Activated T-helper 17 cell treated with anti-CD3 and anti-CD28 coated beads, Interleukin-2, amount 50 U/mL, for 72 hours (primary cell): ENCODE data around the gene PSG4. TPM values are rescaled to one million over a fixed set of nuclear protein-coding genes. Genes with fewer than 3 reads are reported as not detected.
"Not testable (repeated sequence)": the region's sequence is repeated elsewhere in the genome, so short reads cannot be mapped to it uniquely, and the experiment has no call there.

ENCODE experiments used
- ATAC-seq: fragments of 150-1000 bp; cut with Tn5 transposase; replicated peaks from 2 replicates; pipeline ENCODE4 v1.10.0; 2021; ENCODE audit warnings: mild to moderate bottlenecking, moderate library complexity
- H3K27ac Mint-ChIP-seq: one replicate; pipeline ENCODE4 v1.8.0; 2022; ENCODE audit warnings: mixed read lengths
- H3K27me3 Mint-ChIP-seq: one replicate; pipeline ENCODE4 v1.8.0; 2022; ENCODE audit warnings: mixed read lengths
- H3K36me3 Mint-ChIP-seq: one replicate; pipeline ENCODE4 v1.8.0; 2022; ENCODE audit warnings: low read depth, mild to moderate bottlenecking, mixed read lengths
- H3K4me1 Mint-ChIP-seq: one replicate; pipeline ENCODE4 v1.8.0; 2022; ENCODE audit warnings: mixed read lengths
- H3K4me3 Mint-ChIP-seq: one replicate; pipeline ENCODE4 v1.8.0; 2022; ENCODE audit warnings: mild to moderate bottlenecking, mixed read lengths
- H3K9me3 Mint-ChIP-seq: one replicate; pipeline ENCODE4 v1.8.0; 2022; ENCODE audit warnings: mixed read lengths
- total RNA-seq, 2 donors: library from RNA; stranded (reverse); gene quantifications; one replicate each; pipeline ENCODE4 v1.2.3, GENCODE V29; 2022

The PSG4 gene
- under 1 TPM in 1 of 2 donors, not detected in 1; 0.48 TPM for total RNA-seq

DNA sequence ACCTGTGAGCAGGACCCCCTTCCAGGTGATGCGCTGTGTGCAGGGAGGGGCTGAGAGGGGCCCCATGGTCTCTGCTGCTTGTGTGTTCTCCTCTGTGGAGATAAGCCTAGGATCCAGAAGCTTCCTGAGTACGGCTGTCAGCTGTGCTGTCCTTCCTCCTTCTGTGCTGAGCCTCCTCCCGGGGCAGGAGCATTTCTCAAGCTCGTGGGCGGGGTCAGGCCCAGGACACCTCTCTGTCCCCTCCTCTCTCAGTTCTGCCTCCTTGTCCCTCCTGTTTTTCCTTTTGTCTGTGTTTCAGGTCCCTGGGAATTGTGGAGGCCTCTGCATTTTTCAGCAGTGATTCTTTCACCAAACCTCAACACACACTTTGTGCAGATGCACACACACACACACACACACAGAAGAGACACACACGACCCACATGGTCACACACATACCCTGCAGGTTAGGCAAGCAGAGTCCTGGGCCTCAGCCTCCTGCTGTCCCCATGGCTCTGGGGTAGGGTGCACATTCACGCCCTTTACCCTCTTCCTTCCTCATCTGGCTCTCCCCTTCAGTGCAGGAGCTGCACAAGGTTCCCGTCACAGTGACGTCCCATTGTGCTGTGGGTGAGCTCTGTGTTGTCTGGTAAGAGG, at the start of gene PSG4:
PSG4 (minus strand) TSS at position 168 of the 635 bp plus-strand sequence; CDS start at position 66, 102 bp downstream.
- H3K27ac Mint-ChIP-seq: not testable (repeated sequence)

DNA sequence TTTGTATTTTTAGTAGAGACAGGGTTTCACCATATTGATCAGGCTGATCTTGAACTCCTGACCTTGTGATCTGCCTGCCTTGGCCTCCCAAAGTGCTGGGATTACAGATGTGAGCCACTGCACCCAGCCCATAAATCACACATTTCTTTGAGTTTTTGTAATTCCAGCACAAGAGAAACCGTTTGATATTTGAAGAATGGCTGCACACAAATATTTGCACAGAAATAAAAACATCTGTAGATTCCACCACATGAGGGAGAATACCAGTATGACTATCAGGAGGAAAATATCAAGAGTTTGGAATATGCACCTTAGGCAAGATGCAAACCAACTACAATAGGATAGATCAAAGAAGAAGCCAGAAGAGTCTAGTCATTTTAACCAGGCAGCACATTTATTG, 46.0 kb upstream of the PSG4 start:
- not testable (repeated sequence) for H3K9me3 Mint-ChIP-seq, H3K36me3 Mint-ChIP-seq, H3K27ac Mint-ChIP-seq, H3K4me3 Mint-ChIP-seq, ATAC-seq, H3K4me1 Mint-ChIP-seq
- H3K27me3 Mint-ChIP-seq: peaks cover 37% of the 10 kb centered on the region

More for the DNA sequence above, at the start of gene PSG4:
- not testable (repeated sequence) for H3K9me3 Mint-ChIP-seq, H3K4me1 Mint-ChIP-seq, ATAC-seq, H3K4me3 Mint-ChIP-seq, H3K36me3 Mint-ChIP-seq
- peaks cover 13% of the 10 kb centered on the region for H3K27me3 Mint-ChIP-seq

DNA sequence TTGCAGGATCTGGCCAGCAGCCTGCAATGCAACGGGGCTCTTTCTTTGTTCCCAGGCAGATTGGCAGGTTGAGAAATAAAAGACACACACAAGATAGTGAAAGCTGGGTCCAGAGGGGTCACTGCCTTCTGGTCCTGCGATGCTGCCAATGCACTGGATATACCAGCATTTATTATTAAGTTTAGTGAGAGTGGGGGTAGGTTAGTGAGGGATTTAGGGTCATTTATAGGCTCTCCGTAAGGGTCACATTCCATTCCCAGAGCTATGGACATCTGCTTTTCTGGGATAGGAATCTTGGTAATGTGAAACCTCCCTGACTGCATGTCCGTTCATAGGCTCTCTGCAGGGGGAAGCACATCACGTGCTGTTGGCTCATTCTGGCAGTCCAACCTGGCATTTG, 44.9 kb upstream of the PSG4 start:
- H3K27me3 Mint-ChIP-seq: peaks cover 32% of the 10 kb centered on the region
- not testable (repeated sequence) for H3K36me3 Mint-ChIP-seq, H3K4me3 Mint-ChIP-seq, H3K27ac Mint-ChIP-seq, ATAC-seq, H3K4me1 Mint-ChIP-seq, H3K9me3 Mint-ChIP-seq

DNA sequence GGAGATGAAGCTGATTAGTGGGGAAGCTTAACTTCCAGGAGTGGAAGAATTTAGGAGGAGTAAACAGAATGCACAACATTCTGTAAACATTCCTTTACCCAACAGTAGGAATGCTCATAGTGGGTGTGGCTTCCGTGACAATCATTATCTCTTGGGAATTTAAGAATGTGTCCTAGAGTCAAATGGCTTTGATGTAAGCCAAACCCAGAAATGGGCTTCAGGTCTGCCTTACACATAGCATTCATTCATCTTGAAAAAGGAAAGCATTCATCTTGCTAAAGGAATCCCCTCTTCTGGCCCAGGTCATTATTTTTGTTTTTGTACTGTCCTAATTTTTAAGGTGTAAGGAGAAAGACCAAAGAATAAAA, 43.2 kb upstream of the PSG4 start:
- H3K27me3 Mint-ChIP-seq: peaks cover 26% of the 10 kb centered on the region
- H3K9me3 Mint-ChIP-seq, H3K36me3 Mint-ChIP-seq, H3K4me1 Mint-ChIP-seq, H3K27ac Mint-ChIP-seq, H3K4me3 Mint-ChIP-seq, ATAC-seq: not testable (repeated sequence)

DNA sequence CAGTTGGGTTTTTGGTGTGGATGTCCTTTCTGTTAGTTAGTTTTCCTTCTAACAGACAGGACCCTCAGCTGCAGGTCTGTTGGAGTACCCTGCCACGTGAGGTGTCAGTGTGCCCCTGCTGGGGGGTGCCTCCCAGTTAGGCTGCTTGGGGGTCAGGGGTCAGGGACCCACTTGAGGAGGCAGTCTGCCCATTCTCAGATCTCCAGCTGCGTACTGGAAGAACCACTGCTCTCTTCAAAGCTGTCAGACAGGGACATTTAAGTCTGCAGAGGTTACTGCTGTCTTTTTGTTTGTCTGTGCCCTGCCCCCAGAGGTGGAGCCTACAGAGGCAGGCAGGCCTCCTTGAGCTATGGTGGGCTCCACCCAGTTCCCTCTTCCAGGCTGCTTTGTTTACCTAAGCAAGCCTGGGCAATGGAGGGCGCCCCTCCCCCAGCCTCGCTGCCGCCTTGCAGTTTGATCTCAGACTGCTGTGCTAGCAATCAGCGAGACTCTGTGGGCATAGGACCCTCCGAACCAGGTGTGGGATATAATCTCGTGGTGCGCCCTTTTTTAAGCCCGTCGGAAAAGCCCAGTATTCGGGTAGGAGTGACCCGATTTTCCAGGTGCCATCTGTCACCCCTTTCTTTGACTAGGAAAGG, 41.9 kb upstream of the PSG4 start:
- H3K4me3 Mint-ChIP-seq, ATAC-seq, H3K27ac Mint-ChIP-seq, H3K4me1 Mint-ChIP-seq, H3K36me3 Mint-ChIP-seq, H3K9me3 Mint-ChIP-seq: not testable (repeated sequence)
- peaks cover 25% of the 10 kb centered on the region for H3K27me3 Mint-ChIP-seq

DNA sequence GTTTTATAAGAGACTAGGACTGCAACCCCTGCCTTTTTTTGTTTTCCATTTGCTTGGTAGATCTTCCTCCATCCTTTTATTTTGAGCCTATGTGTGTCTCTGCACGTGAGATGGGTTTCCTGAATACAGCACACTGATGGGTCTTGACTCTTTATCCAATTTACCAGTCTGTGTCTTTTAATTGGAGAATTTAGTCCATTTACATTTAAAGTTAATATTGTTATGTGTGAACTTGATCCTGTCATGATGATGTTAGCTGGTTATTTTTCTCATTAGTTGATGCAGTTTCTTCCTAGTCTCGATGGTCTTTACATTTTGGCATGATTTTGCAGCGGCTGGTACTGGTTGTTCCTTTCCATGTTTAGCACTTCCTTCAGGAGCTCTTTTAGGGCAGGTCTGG, 40.4 kb upstream of the PSG4 start:
- not testable (repeated sequence) for H3K36me3 Mint-ChIP-seq, H3K4me3 Mint-ChIP-seq, H3K27ac Mint-ChIP-seq, ATAC-seq, H3K4me1 Mint-ChIP-seq
- peaks cover 12% of the 10 kb centered on the region for H3K9me3 Mint-ChIP-seq
- peaks cover 16% of the 10 kb centered on the region for H3K27me3 Mint-ChIP-seq

DNA sequence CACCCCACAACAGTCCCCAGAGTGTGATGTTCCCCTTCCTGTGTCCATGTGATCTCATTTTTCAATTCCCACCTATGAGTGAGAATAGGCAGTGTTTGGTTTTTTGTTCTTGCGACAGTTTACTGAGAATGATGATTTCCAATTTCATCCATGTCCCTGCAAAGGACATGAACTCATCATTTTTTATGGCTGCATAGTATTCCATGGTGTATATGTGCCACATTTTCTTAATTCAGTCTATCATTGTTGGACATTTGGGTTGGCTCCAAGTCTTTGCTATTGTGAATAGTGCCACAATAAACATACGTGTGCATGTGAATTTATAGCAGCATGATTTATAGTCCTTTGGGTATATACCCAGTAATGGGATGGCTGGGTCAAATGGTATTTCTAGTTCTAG, 36.8 kb upstream of the PSG4 start:
- peaks cover 20% of the 10 kb centered on the region for H3K9me3 Mint-ChIP-seq
- H3K27ac Mint-ChIP-seq, H3K4me1 Mint-ChIP-seq: not testable (repeated sequence)

DNA sequence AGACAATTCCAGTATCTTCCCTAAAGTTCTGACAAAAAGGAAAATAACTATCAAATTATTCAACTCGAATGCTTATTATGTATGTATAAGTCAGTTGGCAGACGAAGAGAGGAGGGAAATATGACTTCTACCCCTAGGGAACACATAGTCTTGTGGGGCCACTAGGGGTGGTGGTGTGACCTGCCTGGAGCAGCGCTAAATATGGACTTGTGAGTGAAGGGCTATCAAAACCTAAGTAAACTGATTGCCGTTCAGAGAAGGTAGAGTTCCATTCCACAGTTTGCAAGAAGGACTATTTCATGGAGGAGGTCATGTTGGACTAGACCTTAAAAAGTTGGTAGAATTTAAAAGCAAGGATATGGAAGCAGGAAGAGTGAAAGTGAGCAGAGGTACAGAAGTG, 32.8 kb upstream of the PSG4 start:
- H3K4me1 Mint-ChIP-seq, H3K36me3 Mint-ChIP-seq, ATAC-seq, H3K4me3 Mint-ChIP-seq, H3K27ac Mint-ChIP-seq, H3K27me3 Mint-ChIP-seq: not testable (repeated sequence)
- peaks cover 20% of the 10 kb centered on the region for H3K9me3 Mint-ChIP-seq

More for the DNA sequence above, 36.8 kb upstream of the PSG4 start:
- H3K36me3 Mint-ChIP-seq, H3K4me3 Mint-ChIP-seq, H3K27me3 Mint-ChIP-seq, ATAC-seq: not testable (repeated sequence)

DNA sequence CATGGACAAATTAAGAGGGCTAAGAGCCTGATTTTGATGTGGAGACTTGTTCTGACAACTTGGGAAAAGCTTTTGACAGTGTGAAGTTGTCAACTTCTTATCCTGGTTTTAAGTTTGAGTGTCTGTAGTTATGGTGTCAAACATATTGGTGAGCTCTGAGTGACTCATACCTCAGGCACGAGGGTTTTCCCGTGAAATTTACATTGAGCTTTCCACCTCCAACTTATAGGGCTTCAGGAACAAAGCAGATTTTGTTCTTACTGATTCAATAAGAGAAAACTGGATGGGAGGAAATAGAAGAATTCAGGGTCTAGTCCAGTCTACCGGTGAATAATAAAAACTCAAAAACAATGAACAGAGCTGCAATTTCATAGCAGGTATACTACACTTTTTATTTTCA, 30.2 kb upstream of the PSG4 start:
- not testable (repeated sequence) for H3K4me1 Mint-ChIP-seq, H3K27ac Mint-ChIP-seq, H3K27me3 Mint-ChIP-seq, H3K36me3 Mint-ChIP-seq, H3K4me3 Mint-ChIP-seq, ATAC-seq
- H3K9me3 Mint-ChIP-seq: peaks cover 13% of the 10 kb centered on the region

DNA sequence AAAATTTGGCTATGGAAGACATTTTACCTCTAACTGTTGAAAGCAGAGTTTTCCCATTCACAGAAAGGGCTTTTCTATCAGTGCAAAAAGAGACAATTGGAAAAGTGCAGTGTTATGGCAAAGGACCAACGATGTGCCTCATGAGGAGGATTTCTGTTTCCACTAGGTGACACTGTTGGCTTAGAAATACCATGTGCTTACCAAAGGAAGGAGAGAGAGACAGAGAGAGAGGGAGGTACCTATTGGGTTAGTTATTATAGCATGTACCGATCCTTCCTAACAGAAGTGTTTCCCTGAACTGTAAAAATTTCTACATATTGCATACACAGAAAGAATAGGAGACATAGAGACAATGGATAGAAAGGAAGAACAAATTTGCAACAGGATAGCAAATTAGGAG, 23.9 kb upstream of the PSG4 start:
- Mint-ChIP-seq H3K36me3 (no peaks in the 10 kb centered on the region), H3K27ac (no peak overlapping the region), H3K4me3 (no peak overlapping the region), H3K4me1 (no peaks in the 10 kb centered on the region), H3K9me3 (peaks cover 27% of the 10 kb centered on the region), H3K27me3 (no peaks in the 10 kb centered on the region)
- ATAC-seq: no peak

DNA sequence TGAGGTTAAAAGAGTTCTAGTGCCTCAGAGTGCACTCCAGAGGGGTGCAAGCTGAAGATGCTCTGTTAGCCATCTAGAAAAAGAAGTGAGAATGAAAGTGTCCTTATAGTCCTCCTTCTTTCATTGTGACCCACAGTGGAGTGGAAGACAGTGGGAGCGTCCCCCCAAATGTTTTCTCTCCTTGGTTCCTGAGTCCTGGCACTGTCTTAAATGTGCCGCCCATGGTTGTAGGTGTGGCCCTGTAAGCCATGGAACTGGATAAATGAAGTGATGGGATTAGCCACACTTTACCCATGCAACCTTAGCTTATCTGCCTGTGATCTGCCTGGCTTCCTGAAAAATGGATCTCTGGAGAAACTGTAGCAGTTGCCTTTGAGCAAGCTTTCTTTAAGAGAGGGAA, 23.3 kb upstream of the PSG4 start:
- not testable (repeated sequence) for H3K27me3 Mint-ChIP-seq, ATAC-seq, H3K36me3 Mint-ChIP-seq, H3K27ac Mint-ChIP-seq, H3K4me1 Mint-ChIP-seq, H3K4me3 Mint-ChIP-seq
- H3K9me3 Mint-ChIP-seq: peaks cover 27% of the 10 kb centered on the region

DNA sequence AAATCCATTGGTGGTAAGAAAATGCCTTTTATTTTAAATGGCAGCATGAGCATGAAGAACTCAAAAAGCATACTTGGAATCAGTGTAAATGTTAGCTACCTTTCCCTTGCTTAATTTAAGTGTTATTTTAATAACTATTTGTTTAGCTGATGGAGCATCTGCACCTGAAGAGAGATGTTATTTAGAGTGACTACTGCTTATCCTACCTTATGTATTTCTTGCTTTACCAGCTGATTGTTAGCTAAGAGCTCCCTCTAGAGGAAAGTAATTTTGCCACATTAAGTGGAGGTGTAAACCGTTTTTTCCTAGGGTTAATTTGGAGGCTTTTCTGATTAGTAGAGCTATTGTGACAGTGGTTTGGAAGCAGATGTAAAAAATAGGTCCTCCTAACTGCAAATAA, 21.5 kb upstream of the PSG4 start:
- H3K27ac Mint-ChIP-seq, H3K4me1 Mint-ChIP-seq, H3K27me3 Mint-ChIP-seq, ATAC-seq, H3K4me3 Mint-ChIP-seq, H3K36me3 Mint-ChIP-seq: not testable (repeated sequence)
- H3K9me3 Mint-ChIP-seq: peaks cover 27% of the 10 kb centered on the region

DNA sequence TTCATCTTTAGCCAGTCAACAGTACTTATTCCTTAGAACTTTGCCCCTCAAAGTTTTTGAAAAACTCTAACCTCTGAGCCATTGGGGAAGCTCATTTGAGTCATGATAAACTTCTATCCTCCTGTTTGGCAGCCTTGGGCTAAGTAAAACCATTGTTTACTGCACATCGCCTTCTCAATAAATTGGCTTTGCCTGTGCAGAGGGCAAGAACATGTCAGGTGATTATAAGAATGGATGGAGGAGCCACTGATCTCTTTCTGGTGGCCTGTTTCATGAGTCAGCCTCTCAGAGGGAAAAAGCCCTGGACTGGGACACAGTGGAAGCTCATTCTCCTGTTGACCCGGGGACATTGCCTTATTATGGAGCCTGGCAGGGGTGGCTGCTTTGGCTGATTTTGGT, 19.4 kb upstream of the PSG4 start:
- no peak for ATAC-seq
- no peak overlapping the region for H3K4me3 Mint-ChIP-seq
- H3K4me1 Mint-ChIP-seq: no peaks in the 10 kb centered on the region
- H3K27me3 Mint-ChIP-seq: peaks cover 3% of the 10 kb centered on the region
- peaks cover 25% of the 10 kb centered on the region for H3K9me3 Mint-ChIP-seq
- no peak overlapping the region for H3K27ac Mint-ChIP-seq
- no peaks in the 10 kb centered on the region for H3K36me3 Mint-ChIP-seq

DNA sequence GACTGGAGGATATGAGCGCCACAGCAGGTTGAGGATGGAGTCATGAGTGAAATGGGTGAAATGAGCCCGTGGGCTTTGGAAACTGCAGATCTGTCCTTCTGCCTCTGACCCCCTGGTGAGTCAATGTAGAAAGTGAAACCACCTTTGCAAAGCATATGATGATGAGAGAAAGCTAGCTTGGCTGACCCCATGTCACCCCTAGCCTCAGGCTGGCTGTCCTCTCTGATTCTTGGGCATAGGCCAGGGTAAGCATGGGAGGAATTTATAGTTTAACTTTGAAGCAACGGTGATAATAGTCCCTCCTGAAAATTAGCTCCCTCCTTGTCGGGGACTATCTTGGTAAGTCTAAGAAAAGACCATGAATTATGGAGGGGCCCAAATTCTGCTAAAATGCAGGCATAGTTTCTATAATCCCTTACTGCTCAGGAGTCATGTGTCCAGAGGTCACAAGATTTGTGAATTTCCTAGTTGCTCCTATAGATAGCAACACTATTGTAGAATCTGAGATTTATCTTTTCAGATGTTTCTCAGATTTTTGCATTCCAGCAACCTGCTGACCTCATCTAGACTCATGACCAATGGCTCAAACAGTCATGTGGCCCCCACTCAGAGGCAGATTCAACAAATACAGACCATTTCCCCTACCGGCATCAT, 18.9 kb upstream of the PSG4 start:
- H3K36me3 Mint-ChIP-seq, ATAC-seq, H3K27me3 Mint-ChIP-seq, H3K4me3 Mint-ChIP-seq, H3K4me1 Mint-ChIP-seq, H3K27ac Mint-ChIP-seq: not testable (repeated sequence)
- peaks cover 21% of the 10 kb centered on the region for H3K9me3 Mint-ChIP-seq

DNA sequence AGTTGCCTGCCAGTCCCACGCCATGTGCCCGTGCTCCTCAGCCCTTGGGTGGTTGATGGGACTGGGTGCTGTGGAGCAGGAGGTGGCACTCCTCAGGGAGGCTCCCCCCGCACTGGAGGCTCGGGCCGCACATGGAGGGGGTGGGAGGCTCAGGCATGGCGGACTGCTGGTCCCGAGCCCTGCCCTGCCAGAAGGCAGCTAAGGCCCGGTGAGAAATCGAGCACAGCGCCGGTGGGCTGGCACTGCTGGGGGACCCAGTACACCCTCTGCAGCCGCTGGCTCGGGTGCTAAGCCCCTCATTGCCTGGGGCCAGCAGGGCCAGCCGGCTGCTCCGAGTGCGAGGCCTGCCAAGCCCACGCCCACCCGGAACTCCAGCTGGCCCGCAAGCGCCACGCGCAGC, 16.5 kb upstream of the PSG4 start:
- not testable (repeated sequence) for H3K36me3 Mint-ChIP-seq, H3K9me3 Mint-ChIP-seq, H3K27ac Mint-ChIP-seq, ATAC-seq, H3K4me1 Mint-ChIP-seq, H3K4me3 Mint-ChIP-seq
- H3K27me3 Mint-ChIP-seq: peaks cover 12% of the 10 kb centered on the region
